ENCODE results near the gene SERINC3.
"Not testable (repeated sequence)": the region's sequence is repeated elsewhere in the genome, so short reads cannot be mapped to it uniquely, and the experiment has no call there.

SERINC3 gene

DNA sequence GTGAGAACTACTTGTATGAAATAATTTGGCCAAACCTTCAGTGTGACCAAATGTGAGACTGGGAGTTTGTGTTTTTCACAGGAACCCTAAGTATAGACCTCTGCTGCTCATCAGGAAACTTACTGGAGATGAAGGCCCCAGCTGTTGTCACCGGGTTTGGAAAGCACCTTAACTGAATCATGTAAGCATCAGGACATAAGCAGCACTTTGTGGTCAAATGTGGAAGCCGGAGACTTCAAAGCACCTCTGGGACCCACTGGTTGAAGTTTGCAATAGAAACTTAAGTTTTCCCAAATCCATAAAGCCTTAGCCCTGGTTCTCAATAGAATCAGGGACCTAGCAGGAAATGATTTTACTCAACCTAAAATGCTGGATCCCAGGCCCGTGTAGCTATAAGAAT lies 31.9 kb downstream of the SERINC3 start:
- no peak for DNase-seq

- no peak for DNase-seq
Observed at GRCh38 chr20:44489223-44489622, 32.6 kb downstream of the SERINC3 start.

DNA sequence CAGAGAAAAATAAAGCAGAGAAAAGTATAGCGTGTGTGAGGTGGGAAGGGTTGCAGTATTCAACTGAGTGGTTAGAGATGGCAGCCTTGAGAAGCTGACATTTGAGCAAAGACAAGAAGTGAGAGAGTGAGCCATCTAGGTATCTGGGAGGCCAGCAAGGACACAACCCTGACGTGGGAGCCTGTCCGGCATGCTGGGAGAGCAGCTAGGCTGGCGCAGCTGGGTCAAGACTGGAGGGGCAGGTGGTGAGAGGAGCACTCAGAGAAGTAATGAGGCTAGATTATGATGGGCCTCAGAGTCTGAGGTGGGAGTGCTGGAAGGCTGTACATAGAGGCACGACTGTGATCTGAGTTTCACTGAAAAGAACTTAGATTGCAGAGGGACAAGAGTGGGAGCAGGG lies 33.3 kb downstream of the SERINC3 start:
- DNase-seq, result no peak

GRCh38 chr20:44485830-44486198 lies 36.1 kb downstream of the SERINC3 start:
- DNase-seq, result no peak

DNA sequence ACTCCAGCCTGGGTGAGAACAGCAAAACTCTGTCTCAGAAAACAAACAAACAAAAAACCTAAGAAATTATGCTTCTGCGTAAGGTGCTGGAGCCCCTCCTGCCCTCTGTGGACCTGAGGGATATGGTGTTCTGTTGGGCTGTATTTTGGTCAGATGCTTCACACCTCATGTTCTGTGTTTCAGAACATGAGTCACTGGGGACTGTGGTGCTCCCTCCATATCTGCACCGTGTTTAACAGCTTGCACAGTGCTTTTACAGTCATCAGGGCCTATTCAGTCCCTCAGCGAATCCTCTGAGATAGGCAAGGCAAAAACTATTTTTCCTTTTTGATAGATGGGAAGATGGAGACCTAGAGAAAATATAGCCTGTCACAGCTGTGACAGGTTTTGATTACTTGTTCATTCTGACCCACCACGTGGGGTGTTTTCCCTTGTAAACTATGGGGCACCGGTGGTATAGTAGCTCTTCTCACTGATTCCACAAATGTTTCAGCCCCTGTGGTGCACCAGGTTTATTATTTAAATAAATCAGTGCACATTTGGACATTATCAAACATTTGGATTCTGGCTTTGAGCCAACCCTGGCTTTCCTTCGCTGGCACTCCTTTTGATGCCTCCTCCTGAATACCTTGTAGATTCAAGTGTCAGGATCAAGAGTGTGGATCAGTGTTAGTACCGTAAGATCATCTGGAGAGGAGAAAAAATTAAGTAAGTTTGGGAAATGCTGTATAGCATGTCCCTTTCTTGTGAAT lies 36.6 kb downstream of the SERINC3 start:
- no peak for DNase-seq

GRCh38 chr20:44483112-44483511 lies 38.8 kb downstream of the SERINC3 start:
- no peak for DNase-seq

- DNase-seq, result peak; percentile 6
Observed at GRCh38 chr20:44481719-44482416, 40.0 kb downstream of the SERINC3 start.

- no peak for DNase-seq
Observed at GRCh38 chr20:44480097-44480496, 41.8 kb downstream of the SERINC3 start.

DNA sequence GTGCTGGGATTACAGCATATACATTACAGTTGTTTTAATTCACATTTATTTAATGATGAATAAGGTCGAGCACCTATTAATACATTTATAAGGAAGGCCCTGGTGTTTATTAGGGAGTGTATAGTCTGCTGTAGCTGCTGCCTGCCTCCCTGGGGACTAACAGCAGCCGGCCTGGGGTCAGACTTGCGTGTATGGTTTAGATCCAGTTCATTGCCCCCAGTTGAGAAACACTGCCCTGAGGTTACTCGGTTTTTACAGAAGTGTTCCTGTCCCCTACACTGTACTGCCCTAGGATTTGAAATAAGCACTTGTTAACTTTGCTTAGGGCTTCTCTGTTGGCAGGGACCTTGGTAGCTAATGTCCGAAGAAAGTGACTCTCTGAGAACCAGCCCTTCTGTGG lies 42.2 kb downstream of the SERINC3 start:
- DNase-seq, result no peak

DNA sequence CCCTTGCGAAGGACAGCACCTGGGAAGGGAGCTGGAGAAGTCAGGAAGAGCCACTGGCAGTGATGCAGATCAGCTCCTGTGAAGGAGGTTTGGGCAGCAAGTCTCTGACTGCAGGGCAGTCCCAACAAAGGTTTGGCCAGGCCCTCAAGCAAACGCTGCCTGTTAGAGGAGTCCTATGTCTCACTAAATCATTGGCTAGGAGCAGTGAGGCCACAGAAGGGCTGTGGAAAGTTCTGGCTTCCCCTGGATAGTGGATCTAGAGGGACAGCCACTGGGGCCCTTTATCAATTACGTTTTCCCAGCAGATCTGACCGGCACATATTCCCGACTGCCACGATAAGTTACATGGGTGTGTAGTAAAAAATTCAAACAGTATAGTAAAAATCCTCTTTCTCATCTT lies 43.7 kb downstream of the SERINC3 start:
- DNase-seq, result no peak

DNA sequence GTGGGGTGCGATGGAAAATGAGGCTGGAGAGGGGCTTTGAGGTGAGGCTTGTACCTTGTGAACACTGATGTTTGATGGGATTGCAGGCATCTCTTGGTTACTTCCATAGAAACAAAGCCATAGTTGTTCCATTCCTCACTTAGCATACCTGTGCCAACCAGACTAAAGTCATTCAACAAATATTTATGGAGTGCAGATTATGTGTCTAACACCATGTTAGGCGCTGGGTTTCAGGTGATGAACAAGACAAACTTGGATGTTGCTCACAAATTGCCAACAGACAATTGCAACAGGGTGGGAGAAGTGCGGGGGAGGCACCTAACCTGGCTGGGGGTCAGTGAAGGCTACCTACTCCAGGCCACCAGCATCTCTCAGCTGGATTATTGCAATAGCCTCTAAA lies 44.7 kb downstream of the SERINC3 start:
- no peak for DNase-seq

DNA sequence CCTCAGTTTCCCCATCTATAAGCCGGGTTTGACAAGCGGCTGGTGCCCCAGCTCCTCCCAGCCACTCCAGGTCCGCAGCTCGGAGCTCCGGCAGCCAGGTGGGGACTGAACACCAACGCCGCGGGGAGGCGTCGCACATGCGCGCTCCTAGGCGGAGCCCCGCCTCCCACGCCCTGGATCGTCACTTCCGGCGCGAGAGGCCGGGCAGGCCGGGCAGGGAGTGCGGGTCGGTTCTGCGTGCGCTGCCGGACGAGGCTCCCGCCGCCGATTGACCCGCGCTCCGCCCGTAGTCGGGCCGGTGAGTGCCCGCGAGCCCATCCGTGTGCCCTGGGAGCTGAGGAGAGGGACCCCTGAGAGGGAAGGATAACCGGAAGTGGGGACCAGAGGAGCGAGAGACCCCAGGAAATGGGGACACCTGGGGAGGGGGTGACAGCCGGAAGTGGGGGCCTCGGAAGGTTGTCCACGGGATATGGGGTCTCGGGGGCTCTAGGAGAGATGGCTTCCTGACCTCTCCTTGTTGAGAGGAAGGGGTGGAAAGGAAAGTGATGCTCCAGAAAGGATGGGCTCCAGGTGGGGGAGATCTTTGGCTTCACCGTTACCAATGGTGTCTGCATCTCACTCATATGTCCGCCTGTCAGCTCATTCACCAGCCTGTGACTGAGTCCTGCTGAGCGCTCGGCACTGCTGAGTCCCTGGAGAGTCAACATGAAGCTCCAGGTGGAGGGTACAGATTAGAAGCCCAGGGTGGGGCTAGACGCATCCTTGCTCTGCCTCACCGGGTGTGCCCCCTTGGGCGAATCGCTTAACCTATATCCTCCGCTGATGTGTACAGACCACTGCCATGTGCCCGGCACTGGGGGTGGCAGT lies 45.9 kb downstream of the SERINC3 start, which contains the start of gene TTPAL:
Gene TTPAL (plus strand): TSS at position 181 of the 867 bp plus-strand sequence. CDS start 4,126 bp downstream, outside the sequence.
- DNase-seq, result peak; percentile 83

GRCh38 chr20:44475372-44475693 lies 46.5 kb downstream of the SERINC3 start:
- no peak for DNase-seq

DNA sequence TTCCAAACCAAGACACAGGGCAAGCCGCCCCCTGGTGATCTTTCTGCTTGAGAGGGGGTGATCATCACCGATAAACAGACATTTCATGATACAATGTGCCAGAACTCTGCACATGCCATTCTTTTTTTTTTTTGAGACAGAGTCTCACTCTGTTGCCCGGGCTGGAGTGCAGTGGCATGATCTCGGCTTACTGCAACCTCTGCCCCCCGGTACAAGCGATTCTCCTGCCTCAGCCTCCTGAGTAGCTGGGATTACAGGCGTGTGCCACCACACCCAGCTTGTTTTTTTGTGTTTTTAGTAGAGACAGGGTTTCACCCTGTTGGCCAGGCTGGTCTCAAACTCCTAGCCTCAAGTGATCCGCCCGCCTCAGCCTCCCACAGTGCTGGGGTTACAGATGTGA lies 49.6 kb downstream of the SERINC3 start:
- not testable (repeated sequence) for DNase-seq

GRCh38 chr20:44471481-44471882 lies 50.4 kb downstream of the SERINC3 start:
- DNase-seq, result no peak

DNA sequence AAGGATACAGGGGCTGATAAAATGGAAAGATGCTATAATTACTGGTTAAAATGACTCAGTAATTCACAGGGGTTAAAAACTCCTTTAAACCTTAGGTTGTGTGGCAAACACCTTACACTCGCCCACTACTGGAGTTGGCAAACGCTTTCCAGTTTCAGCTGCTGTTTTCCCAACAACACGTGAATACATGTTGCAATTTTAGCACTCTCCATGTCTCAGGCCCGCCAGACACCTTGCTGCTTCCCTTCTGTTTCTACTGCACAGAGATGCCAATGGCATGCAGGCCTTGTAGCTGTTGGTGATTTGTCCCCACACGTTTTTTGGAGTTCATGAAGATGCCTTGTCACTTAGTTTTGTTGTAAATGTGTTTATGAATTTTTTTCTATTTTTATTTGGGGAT lies 51.5 kb downstream of the SERINC3 start:
- DNase-seq, result no peak

GRCh38 chr20:44468044-44468782 lies 53.7 kb downstream of the SERINC3 start:
- no peak for DNase-seq

- no peak for DNase-seq
Observed at GRCh38 chr20:44467289-44467883, 54.5 kb downstream of the SERINC3 start.

- DNase-seq, result no peak
Observed at GRCh38 chr20:44465001-44465560, 56.8 kb downstream of the SERINC3 start.

DNA sequence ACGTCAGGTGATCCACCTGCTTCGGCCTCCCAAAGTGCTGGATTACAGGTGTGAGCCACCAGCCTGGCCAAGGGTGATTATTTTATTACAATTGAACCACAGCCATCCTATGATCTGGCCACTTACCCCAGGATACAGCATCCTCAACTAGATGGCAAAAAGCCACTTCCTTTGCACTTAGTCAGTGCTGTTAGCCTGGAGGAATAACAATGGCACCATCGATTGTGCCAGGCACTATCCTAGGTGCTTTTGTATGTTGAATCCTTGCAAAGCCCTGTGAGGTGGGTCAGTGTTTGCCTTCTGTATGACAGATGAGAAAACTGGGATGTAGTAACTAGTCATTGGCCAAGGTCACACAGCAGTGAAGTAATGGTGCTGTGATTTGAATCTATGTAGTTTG lies 57.4 kb downstream of the SERINC3 start:
- no peak for DNase-seq

DNA sequence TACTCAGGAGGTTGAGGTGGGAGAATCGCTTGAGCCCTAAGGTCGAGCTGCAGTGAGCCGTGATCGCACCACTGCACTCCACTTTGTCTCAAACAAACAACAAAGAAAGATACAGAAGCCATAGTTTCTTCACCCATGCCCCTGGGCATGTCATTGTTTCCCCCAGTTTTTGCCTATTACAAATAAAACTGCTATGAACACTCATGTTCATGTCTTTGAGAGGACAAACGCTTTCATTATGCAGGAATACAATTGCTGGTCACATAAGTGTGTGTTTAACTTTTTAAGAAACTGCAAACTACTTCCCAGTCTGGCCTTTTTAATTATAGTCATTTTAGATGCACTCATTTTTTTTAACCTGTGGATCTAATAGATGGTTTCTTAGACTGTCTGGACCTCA lies 58.4 kb downstream of the SERINC3 start:
- DNase-seq, result no peak

DNA sequence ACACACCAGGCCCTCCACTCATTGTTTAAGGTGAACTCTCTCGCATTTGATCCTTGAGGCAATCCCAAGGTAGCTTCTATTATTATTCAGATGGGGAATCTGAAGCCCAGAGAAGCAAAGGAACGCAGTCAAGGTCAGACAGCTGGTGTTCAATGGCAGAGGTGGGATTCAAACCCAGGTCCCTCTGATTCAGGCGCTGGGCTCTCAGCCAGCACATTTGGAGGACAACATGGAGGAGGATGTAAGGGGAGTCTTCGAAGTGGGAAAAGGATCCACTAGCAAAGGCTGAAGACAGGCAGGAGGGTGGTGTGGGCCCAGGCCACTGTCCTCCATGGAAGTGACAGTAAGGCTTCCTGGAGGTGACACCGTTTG lies 60.1 kb downstream of the SERINC3 start:
- no peak for DNase-seq
